PC-3 (cell line): ENCODE results near the gene C1S.

ENCODE experiments used
- CTCF ChIP-seq: fragments of 300-600 bp; sonication (generic); conservative IDR thresholded peaks from 2 replicates; pipeline ENCODE4 v1.5.1; 2017; ENCODE audit warnings: antibody characterized with exemption, low read depth, mild to moderate bottlenecking, low read length
- EZH2 ChIP-seq: fragments of 300-600 bp; sonication (generic); IDR thresholded peaks from one replicate; pipeline ENCODE4 v1.6.1; 2017; ENCODE audit warnings: antibody characterized with exemption, mild to moderate bottlenecking, low read length; ENCODE audit not compliant: unreplicated experiment

GRCh38 chr12:7054925-7055324, 5.6 kb upstream of the C1S start:
- TF ChIP-seq CTCF: no peak
- TF ChIP-seq EZH2: no peak
